GDM1 (cell line): ENCODE results near the gene SLC29A2.
A peak's percentile ranks its signal among the peaks of the same experiment; 100 is the strongest.
"Not testable (repeated sequence)": the region's sequence is repeated elsewhere in the genome, so short reads cannot be mapped to it uniquely, and the experiment has no call there.

Source experiments
- DNase-seq: peaks from one replicate; lab custom pipeline; 2025; lab: John Stamatoyannopoulos, UW

SLC29A2 gene

GRCh38 chr11:66386171-66387069 lies 14.9 kb upstream of the SLC29A2 start:
- DNase-seq = peak; percentile 49

- DNase-seq = not testable (repeated sequence)
Observed at GRCh38 chr11:66384316-66384715, 12.8 kb upstream of the SLC29A2 start.

- DNase-seq = not testable (repeated sequence)
Observed at GRCh38 chr11:66380264-66380663, 8.7 kb upstream of the SLC29A2 start.

DNA sequence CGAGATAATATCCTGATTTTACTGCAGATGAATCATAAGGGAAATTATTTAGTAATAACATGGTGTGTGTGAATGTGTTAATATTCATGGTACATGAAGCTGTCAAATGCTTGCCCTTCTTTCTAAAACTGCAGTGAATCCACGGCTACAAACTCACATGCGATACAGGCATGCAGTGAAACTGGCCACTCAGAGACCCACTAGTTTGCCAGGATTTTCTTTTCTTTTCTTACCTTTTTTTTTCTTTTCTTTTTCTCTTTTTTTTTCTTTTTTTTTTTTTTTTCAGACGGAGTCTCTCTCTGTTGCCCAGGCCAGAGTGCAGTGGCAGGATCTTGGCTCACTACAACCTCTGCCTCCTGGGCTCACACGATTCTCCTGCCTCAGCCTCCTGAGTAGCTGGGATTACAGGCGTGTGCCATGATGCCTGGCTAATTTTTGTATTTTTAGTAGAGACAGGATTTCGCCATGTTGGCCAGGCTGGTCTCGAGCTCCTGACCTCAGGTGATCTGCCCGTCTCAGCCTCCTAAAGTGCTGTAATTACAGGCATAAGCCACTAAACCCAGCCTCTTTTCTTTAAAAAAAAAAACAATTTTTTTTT lies 2.2 kb upstream of the SLC29A2 start:
- not testable (repeated sequence) for DNase-seq

DNA sequence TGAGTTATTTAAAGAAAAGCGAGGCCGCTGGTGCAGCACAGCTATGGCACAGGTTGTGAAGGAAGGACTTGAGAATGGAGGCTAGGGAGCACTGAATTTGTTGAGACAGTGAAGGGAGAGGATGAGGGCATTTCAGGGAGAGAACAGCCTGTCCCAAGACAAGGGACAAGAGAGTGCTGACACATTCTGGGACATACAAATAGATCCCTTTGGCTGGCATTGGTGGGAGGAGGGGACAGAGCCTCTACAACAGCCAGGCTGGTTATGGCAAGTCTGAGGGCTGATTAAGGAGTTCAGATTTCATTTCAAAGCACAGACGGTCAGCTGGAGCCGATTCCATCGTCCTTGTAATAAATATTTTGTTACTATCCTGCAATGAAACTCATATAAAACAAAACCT lies 1.7 kb upstream of the SLC29A2 start:
- no peak for DNase-seq

DNA sequence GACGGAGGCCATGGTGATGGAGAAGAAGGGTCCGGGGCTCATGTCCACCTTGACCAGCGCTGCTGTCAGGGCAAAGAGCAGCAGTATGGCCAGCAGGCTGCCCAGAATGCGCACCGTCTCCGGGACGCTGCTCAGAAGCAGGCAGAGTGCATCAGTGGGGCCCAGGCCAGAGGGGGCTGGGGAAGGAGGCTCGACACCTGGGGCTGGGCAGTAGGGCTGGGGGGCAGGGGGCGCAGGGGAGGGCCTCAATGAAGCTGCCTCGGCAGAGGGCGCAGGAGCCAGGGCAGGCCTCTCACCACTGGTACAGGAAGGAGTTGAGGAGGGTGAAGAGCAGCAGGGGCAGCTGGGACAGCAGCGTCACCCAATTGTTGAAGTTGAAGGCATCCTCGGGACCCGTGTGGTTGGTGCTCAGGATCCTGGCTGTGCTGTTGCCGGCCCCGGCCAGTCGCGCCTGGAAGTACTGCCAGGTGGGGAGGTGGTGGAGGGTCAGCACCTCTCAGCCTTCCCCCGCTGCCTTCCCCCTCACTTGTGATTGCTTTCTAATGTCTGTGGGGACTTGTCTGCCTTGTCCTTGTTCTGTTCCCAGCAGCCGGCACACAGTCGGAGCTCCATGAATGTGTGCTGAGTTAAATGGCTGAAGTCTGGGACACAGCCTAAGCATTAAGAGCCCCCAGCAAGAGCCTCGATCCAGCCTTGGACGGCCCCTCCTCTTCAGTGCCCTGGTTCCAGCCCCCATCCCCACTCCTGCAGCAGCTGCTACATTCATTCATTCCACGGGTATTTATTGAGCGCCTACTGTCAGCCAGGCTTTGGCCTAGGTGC lies 2.3 kb downstream of the SLC29A2 start:
- DNase-seq = no peak

GRCh38 chr11:66368484-66368883 lies 3.1 kb downstream of the SLC29A2 start:
- no peak for DNase-seq

DNA sequence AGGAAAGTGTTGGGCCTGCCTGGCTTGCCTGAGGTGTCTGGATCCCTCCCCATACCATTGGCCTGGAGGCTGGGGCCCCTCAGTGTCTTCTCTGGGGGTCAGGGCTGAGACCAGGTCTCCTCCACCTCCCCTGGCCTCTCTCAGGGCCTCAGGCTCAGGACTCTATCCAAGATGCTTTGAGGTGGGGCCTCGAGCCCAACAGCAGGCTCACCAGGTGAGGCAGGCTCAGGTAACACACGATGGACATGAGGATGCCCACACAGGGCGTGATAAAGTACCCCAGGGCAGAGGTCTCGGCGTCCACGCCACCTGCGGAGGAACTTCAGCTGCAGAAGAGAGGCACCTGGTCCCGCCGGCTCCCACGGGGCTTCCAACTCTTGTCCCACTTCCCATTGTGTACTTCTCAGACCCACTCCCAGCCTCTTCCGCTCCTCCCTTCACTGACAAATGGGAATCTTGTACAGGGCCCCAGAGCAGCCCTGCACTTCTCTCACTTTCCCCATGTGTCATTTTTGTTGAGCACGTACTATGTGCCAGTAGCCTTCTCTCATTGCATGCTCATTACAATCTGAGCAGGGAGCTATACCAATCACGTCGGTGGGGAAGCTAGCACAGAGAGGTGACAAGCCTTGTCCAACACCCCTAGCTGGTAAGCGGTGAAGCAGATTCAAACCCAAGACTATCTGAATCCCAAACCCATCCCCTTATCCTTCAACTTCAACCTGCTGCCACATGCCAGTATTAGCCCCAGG lies 3.8 kb downstream of the SLC29A2 start:
- no peak for DNase-seq

DNA sequence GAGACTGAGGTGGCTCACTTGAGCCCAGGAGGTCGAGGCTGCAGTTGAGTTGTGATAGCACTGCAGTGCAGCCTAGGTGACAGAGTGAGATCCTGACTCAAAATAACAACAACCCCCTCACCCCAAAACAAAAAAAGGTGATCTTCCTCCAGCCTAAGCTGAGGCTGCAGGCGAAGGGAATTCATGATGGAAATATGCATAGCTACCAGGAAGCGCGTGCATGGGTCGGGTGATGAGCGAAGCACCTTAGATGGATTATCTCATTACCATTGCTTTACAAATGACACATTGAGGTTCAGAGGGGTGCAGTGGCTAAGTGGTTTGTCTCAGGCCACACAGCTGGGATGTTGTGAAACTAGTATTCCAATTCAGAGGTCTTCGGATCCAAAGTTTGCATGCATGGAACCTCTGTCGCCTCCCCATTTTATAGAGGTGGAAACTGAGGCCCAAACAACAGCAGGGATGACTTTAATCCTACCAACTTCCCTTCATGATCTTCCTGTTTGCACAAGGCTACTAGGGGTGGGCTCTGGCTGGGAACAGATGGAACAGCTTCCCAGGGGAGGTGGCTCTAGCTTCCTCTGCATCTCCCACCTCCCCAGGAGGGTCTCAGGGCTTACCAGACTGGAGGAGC lies 4.6 kb downstream of the SLC29A2 start:
- no peak for DNase-seq

GRCh38 chr11:66365711-66366619 lies 5.6 kb downstream of the SLC29A2 start:
- no peak for DNase-seq

- no peak for DNase-seq
Observed at GRCh38 chr11:66365166-66365565, 6.4 kb downstream of the SLC29A2 start.

GRCh38 chr11:66363805-66364535 lies 7.6 kb downstream of the SLC29A2 start:
- DNase-seq = no peak

DNA sequence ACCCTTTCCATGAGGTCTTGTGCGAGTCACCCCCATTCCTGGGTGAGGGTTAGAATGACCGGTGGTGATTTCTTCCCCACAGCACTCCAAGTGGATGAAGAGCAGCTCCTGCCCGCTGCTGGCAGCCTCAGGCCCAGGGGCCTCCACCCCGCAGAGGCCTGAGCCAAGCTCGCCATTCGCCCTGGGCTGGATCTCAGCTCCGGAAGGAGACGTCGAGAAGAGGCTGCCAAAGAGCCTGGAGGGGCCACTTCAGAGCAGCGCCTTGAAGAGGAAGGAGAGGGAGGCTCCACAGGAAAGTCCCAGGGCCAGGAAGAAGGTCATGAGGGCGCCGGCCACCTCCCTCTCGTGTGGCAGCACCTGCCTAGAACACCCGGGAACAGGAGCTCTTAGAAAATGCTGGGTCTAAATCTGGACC lies 8.4 kb downstream of the SLC29A2 start:
- DNase-seq = no peak

GRCh38 chr11:66362481-66363147 lies 8.9 kb downstream of the SLC29A2 start:
- no peak for DNase-seq

- DNase-seq = no peak
Observed at GRCh38 chr11:66361502-66361941, 10.0 kb downstream of the SLC29A2 start.

DNA sequence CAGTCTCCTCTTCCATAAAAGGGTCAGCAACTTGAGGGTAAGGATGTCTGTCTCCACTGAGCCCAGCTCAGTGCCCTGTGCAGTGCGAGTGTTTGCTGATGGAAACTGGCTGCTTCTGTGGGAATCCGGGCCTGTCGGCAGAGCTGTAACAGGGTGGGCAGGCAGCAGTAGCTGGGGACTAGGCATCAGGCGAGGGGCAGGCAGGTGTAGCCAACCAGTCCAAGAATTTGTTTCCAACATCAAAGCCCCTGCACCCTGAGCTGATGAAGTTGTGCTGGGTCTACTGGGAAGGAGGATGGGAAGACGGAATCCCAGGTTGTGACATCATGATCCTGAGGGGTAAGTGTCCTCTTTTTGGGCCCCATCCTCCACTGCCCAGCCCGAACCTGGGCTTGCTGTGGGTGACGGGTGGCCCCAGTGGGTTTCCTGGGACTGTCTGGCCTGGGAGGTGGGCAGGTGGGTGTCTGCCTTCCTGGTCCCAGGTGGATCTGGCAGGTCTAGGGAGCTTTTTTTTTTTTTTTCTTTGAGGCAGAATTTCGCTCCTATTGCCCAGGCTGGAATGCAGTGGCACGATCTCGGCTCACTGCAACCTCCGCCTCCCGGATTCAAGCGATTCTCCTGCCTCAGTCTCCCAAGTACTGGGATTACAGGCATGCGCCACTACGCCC lies 11.0 kb downstream of the SLC29A2 start:
- DNase-seq = no peak

- no peak for DNase-seq
Observed at GRCh38 chr11:66359662-66360087, 11.9 kb downstream of the SLC29A2 start.

GRCh38 chr11:66350560-66351235 lies 20.9 kb downstream of the SLC29A2 start:
- DNase-seq = not testable (repeated sequence)
